HG03066 (cell line): ENCODE measurements around the gene GUCA1A.
"Not testable (repeated sequence)": the region's sequence is repeated elsewhere in the genome, so short reads cannot be mapped to it uniquely, and the experiment has no call there.

Source experiments
- ATAC-seq: cut with Tn5 transposase; IDR thresholded peaks from one replicate; pipeline ENCODE4 v1.9.1; 2021; ENCODE audit warnings: low read depth; ENCODE audit not compliant: unreplicated experiment

The GUCA1A gene

GRCh38 chr6:42171813-42172581 is 1.2 kb upstream of the GUCA1A start:
- no peak for ATAC-seq

- ATAC-seq = no peak
Observed at GRCh38 chr6:42175860-42176259, 2.7 kb downstream of the GUCA1A start.

- ATAC-seq = no peak
Observed at GRCh38 chr6:42176981-42177380, 3.8 kb downstream of the GUCA1A start.

- ATAC-seq = no peak
Observed at GRCh38 chr6:42177514-42178364, 4.6 kb downstream of the GUCA1A start.

- ATAC-seq = no peak
Observed at GRCh38 chr6:42179261-42179944, 6.2 kb downstream of the GUCA1A start.

DNA sequence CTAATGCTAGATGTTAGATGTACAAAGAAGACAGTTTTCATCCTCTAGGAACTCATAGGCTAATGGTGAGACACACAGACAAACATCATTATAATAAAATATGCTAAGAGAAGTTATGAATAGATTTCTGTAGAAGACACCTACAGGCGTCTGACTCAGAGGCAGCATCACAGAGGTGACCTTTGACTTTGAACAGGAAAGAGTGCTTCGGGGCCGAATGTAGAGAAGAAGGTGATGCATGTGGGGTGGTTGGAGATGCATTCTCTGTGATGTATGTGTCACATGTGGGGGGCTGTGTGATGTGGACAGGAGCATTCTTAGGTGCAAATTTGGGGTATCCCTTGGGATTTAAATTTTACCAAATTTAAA is 6.8 kb downstream of the GUCA1A start:
- ATAC-seq = no peak

- ATAC-seq = no peak
Observed at GRCh38 chr6:42182101-42182500, 8.9 kb downstream of the GUCA1A start.

DNA sequence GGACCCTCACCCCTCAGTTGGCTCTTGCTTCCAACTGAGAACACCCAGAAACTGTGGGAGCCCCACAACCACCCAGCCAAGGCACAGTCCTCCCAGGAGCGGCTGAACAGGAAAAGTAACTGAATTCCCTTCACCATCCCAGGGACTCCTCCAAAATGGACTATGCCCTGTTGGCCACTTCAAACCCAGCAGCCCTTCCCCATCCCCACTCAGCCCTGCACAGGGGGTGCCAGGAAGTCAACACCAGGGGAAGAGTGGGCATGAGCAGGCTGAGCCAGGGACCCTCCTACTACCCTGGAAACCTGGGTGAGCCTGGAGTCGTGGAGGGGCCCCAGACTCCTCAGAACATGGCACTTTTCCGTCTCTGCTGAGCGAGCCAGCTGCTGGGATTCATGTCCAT is 11.3 kb downstream of the GUCA1A start:
- ATAC-seq = no peak

DNA sequence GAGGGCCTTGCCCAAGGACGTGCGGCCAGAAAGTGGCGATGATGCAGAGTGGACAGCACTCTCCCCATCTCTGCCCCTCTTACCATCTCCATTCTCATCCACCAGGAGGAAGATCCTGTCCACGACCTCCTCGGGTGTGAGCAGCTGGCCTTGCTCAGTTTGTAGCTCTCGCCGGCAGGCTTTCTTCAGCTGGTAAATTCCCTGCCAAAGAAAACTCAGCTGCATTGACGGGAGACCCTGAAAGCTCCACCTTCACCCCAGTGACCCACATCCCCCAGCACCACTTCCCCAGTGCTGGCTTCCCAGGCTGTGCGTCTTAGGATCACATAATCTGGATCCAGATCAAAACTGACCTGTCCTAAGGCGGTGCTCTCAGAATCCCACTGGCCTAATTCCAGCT is 12.4 kb downstream of the GUCA1A start:
- no peak for ATAC-seq

GRCh38 chr6:42188406-42188805 is 15.2 kb downstream of the GUCA1A start:
- no peak for ATAC-seq

DNA sequence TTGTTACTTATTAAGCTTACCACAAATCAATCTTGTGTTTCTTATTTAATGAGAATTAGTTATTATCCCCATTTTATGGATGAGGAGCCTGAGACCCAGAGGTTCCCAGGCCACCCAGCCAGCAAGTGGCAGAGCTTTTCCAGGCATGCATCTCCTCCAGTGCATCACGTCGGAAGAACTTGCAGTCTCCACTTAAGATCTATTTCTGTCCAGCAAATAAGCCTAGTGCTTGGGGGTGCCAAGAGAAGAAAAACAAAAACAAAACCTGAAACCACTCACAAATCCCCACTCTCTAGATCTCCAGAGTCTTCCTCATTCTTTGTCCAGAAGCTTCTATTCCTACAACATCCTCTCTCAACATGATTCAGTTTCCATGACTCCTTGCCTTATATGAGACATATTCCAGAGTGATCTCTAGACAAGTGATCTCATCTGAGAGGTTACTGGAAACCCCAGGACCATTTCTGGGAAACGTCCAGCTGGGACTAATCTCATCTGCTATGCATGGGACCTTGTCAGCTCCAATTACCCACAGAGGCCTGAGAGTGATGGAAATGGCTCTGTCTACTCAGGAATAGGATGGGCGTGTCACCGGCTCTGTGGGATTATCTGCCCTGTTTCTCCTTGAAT is 17.5 kb downstream of the GUCA1A start:
- no peak for ATAC-seq

- not testable (repeated sequence) for ATAC-seq
Observed at GRCh38 chr6:42192385-42192784, 19.2 kb downstream of the GUCA1A start.

GRCh38 chr6:42193491-42193894 is 20.3 kb downstream of the GUCA1A start:
- ATAC-seq = no peak

DNA sequence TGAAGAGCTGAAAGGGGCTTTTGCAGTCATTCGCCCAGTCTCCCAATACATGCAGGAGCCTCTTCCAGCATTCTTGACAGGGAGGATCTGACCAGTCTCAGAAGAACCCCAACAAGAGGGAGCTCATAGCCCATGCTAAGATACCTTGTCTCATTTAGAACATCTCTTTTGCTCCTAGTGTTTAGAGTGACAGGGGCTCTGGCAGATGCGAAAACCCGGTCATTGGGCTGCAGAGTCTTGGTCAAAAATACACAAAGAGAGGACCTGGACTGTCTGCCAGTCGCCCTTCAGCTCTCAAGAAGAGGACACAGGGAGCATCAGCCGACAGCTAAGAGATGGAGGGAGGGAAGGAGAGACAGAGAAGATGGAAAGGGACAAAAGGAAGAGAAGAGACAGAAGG is 20.9 kb downstream of the GUCA1A start:
- ATAC-seq = no peak

GRCh38 chr6:42195415-42195814 is 22.3 kb downstream of the GUCA1A start:
- ATAC-seq = no peak

DNA sequence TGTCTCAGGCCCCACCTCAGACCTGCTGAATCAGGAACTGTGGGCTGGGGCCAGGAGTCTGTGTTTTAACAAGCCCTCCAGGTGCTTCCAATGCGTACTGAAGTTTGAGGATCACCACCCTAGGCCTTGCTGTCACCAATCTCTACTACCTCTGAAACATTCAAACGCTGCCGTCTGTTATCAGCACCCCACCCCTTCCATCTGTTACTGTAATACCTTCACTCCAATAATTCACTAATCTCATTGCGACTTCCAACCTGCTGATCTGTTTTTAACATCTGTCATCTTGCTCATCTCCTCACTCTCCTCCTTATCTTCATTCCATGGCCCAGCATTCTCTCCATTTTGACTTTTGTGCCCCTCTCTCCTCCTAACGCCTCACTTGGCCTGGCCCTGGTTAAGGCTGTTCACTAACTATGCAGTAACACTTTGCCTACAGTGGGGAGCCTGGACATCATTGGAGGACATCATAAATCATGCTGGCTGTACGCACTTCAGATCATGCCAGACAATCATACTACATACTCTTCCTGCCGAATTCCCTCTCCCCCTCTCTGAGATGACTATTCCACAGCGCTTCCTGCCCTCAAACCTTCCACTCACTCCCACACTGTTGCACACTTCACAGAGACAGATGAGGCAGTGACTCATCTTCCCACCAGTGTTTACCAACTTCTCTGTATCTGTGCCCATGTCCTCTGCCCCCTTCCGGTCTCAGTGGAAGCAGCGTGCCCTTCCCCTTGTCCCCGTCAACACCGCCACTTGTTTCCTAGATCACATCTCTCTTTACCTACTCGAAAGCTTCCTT is 24.6 kb downstream of the GUCA1A start:
- no peak for ATAC-seq

DNA sequence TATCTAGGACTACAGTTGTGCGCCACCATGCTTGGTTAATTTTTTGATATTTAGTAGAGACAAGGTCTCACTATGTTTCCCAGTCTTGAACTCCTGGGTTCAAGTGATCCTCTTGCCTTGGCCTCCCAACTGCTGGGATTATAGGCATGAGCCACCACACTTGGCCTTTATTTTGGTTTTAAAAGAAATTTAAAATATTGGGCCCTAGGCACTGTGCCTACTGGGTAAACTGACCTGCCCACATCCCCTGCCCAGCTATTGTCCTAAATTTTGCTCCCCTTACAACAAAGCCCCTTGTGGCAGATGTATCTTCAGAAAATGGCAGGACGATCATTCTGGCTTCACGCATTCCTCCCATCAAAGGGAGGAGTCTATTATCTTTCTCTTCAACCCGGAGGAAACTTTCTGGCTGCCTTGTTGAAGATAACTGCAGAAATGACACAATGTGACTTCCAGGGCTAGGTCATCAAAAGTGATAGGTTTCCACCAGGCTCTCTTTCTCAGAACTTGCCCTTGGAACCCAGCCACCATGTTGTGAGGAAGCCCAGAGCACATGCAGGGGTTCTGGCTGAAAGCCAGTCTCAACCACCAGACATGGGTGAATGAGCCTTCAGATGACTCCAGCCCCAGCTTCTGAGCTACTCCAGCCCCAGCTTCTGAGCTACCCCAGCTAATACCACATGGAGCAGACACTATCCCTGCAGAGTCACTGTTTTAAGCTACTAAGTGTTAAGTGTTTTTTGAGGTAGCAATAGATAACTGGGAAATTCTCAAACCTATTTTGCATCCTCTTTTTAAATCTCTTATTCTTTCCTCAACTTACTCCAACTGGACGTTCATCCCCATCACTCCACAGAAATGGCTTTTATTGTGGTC is 26.2 kb downstream of the GUCA1A start:
- no peak for ATAC-seq

GRCh38 chr6:42200035-42200434 is 26.9 kb downstream of the GUCA1A start:
- ATAC-seq = no peak

DNA sequence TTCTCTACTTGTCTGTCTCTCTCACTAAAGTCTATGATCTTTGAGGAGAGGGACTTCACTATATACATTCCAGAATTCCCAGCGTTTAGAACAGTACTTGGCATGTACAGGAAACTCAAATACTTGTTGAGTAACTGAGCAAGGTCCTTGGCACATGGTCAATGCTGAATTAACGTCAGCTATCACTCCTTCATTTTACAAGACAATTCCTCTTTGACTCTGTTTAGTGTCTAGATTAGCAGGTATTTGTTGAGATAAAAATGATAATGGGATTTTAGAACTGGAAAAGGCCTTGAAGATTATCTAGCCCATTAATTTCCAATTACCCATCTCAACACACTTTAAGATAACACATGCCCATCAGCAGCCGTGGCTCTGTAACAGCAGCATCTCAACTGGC is 28.2 kb downstream of the GUCA1A start:
- no peak for ATAC-seq
